ENCODE results near the gene MT1E. TPM values are rescaled to one million over a fixed set of nuclear protein-coding genes. Genes with fewer than 3 reads are reported as not detected.

Gene MT1E
- polyA plus RNA-seq, 3 donors, result 256 to 2,506 (median 1,432) TPM

DNA sequence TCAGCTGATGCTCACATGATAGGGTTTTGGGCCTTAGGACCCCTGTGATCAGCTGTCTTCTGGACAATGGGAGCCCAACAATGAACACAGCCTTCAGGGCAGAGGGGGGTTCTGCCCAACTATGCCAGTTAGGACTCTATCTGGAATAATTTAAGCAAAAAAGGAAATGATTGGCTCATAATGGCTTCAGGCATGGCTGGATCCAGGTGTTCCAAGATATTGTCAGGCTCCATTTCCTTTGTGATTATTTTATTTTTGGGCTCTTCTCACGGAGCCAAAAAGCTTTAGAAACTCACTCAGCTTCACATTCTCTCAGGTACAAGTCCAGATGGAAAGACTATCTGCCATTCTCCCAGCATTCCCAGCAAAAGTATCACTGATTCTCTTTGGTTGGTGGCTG, 20.1 kb upstream of the MT1E start:
- H3K27ac ChIP-seq (ENCODE audit: low read depth, low read length), result no peak overlapping the region
- WGBS, 3 donors, result 67 to 92% (median 91%) methylated on average over 1 of the region's 1 CpG

DNA sequence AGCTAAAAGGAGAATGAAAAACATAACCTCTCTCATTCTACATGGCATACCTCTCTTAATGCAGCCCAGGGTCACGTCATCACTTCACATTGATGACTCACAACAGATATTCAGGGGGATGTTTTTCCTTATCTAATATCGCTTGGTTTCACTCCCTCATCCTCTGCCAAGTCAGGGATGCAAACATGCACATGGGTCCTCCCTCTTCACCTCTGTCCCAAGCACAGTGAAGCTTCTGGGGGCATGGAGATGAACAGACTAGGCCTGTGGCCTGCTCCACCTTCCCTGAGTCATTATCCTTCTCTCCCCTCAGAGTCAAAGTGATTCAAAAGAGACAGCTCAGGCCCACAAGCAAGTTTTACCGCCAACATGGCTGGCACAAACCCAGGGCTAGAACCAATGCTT, 19.5 kb upstream of the MT1E start:
- 60 to 64% (median 64%) methylated on average over 3 of the region's 3 CpGs for WGBS, 3 donors
- H3K27ac ChIP-seq (ENCODE audit: low read depth, low read length), result no peak overlapping the region

DNA sequence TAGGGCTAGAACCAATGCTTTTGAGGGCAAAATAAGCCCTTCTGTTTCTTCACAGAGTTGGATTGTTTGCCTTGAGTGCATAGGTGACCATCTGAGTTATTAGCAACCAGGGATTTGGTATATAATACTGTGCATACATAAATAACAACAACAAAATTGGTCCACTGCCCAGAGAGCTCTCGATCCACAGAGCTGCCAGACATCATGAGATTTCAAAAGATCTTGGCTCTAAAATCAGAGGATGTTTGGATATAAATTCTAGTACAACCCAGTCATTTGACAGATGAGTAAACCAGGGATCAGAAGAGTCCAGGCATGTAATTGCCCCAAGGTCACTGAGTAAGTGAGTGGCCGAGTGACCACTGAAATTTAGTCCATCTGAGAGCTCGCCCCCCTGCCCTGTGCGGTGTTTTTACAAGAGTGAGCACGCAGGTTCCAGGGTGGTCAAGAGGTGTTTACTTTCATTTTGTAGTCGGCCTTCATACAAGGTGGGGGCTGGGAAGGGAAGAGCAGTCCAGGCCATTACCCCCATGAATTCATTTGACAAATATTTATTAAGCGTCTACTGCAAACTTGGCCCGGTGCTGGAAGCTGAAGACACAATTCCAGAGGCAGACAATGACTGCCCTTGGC, 19.0 kb upstream of the MT1E start:
- H3K27ac ChIP-seq (ENCODE audit: low read depth, low read length), result peak overlapping the region; percentile 84
- WGBS, 3 donors, result 37 to 41% (median 40%) methylated on average over 8 of the region's 8 CpGs

DNA sequence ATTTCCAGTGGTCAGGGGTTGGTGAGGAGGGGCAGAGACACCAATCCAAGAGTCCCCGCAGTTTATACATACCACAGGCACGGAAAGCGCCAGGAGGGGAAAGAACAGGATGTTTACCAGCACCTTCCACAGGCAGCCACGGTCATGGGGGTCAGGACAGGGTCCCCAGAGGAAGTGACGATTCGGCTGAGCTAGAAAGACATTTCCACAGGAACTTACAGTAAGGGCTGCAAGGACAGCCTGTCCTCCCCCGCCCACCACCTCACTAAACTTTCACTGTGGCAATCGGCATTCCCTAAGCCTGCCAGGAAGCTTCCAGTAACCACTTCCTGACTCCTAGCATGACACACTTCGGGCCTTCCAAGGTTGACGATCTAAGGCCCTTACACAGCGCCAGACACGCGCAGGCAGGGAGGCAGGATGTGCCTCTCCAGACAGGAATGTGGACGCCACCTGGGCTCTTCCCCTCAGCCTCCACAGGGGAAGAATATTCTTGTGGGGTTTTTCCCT, 18.4 kb upstream of the MT1E start:
- H3K27ac ChIP-seq (ENCODE audit: low read depth, low read length), result peak overlapping the region; percentile 84
- WGBS, 3 donors, result 26 to 70% (median 30%) methylated on average over 14 of the region's 14 CpGs

DNA sequence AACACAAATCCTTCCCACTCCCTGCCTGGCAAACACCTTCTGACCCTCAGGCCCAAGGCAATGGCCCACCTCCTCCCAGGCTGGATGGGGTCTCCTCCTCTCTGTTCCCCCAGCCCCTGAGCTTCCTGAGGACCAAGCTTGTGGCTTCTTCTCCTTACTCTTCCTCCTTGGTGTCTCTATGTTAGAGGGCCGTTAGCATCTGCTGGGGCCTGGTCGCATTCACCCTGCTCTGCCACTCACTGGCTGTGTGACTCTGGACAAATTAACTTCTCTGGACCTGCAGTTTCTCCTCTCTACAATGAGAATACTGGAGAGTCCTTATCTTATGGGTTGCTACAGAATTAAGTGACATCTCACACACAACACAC, 17.9 kb upstream of the MT1E start:
- peak overlapping the region; percentile 96 for H3K27ac ChIP-seq (ENCODE audit: low read depth, low read length)
- 49 to 92% (median 56%) methylated on average over 2 of the region's 2 CpGs for WGBS, 3 donors

DNA sequence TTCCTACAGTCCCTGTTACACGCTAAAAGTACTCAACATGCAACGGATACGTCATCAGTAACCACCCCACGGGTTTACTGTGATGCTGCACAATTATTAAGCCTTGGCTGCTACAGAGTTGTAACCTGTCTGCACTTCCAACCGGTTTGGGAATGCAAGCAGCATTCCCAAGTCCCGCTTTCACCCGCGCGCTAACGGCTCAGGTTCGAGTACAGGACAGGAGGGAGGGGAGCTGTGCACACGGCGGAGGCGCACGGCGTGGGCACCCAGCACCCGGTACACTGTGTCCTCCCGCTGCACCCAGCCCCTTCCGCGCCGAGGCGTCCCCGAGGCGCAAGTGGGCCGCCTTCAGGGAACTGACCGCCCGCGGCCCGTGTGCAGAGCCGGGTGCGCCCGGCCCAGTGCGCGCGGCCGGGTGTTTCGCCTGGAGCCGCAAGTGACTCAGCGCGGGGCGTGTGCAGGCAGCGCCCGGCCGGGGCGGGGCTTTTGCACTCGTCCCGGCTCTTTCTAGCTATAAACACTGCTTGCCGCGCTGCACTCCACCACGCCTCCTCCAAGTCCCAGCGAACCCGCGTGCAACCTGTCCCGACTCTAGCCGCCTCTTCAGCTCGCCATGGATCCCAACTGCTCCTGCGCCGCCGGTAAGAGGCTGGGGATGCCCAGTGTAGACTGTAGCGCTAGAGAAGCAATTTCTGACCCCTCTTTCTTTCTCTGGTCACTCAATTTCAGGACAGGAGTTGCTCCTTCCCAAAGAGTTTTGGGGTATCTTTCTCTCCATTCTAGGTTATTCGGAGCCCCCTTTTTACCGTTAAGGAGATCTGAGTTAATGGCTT, 17.3 kb upstream of the MT1E start, which contains the start of gene MT2A:
MT2A (plus strand) TSS at position 542 of the 833 bp plus-strand sequence; CDS start at position 614, 72 bp downstream.
- 5 to 7% (median 5%) methylated on average over 57 to 62 of the region's 62 CpGs for WGBS, 3 donors
- H3K27ac ChIP-seq (ENCODE audit: low read depth, low read length), result peak within 1 kb of the TSS; percentile 96

DNA sequence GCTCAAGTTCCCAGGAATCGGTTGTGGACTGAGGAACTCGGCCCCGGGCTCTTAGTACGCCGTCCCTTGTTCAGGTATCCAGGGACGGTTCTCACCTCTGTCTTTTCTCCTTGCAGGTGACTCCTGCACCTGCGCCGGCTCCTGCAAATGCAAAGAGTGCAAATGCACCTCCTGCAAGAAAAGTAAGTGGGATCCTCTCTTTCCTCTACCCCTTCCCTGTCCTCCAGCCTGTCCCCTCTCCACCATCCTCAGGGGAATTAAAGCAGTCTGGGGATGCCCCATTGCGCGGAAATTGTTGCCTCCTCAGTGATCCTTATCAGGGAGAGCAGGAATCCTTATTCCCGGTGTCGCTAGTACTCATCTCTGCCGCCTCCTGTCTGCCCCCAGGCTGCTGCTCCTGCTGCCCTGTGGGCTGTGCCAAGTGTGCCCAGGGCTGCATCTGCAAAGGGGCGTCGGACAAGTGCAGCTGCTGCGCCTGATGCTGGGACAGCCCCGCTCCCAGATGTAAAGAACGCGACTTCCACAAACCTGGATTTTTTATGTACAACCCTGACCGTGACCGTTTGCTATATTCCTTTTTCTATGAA, 16.6 kb upstream of the MT1E start:
- 0 to 1% (median 1%) methylated on average over 21 of the region's 21 CpGs for WGBS, 3 donors
- peak overlapping the region; percentile 81 for H3K27ac ChIP-seq (ENCODE audit: low read depth, low read length)

DNA sequence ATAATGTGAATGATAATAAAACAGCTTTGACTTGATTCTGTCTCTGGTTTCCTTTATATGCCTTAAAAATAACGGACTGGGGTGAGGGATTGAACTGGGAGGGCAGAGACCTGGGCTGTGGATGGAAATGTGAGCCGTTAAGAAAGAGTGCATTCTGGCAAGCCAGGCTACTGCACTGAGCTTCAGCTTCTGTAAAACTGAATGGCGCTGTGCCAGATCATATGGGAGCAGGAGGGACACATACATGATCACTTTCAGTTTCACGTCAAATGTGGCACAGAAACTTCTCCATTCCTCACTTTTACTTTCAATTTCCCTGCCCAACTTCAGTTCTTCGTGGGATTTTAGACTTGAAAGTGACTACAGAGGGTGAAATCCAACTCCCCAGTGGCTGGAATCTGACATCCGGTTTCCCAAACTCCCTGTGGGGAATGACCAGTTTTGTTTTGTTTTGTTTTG, 16.1 kb upstream of the MT1E start:
- 0 to 1% (median 0%) methylated on average over 6 of the region's 6 CpGs for WGBS, 3 donors
- H3K27ac ChIP-seq (ENCODE audit: low read depth, low read length), result peak overlapping the region; percentile 36

DNA sequence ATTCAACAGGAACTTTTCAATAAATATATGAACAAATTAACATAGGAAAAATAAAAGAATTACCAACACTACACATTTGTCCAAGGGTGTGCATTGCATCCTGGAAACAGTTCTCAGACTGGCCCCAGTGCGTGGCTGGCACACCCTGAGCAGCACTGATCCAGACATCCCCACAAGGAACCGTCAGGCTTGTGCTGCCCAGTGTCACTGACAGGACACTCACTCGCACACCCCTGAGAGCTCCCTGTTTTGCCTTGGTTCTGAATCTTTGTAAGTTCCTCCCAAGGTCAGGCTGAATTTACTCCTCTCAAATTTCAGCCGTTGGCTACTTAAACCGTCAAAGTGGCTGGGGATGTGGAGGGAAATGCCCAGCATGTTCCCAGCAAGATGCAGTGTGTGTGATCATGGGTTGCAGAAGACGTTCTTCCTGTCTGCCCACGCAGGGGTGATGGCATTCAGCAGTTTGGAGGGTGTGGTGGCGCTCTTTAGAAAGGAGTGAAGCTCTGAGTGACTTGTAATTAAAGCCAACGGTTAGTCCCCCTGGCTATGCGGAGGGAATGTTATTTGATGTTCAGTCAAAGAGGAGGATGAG, 15.5 kb upstream of the MT1E start:
- H3K27ac ChIP-seq (ENCODE audit: low read depth, low read length), result peak overlapping the region; percentile 61
- 15 to 21% (median 19%) methylated on average over 10 of the region's 10 CpGs for WGBS, 3 donors

DNA sequence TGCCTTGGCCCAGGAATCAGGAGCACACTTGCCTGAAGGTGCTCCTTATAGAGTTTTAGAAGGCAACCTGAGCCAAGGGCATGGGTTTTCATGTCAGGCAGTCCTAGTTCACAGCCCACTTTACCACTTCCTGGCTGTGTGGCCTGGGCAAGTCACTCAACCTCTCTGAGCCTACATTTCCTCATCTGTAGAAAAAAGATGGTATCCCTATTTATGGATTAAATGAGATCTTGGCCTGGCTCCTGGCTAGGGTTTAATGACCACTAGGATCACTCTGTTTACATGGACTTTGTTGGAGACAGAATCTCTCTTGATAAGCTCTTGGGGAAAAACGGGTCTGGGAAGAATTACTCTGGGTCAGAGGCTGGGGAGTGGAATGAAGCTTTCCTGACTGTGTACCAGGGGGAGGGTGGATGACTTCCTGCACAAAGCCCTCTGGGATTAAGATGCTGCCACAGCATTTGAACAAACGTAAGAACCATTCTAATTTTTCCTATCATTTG, 14.9 kb upstream of the MT1E start:
- H3K27ac ChIP-seq (ENCODE audit: low read depth, low read length), result peak overlapping the region; percentile 61
- 39 to 47% (median 41%) methylated on average over 2 of the region's 2 CpGs for WGBS, 3 donors

DNA sequence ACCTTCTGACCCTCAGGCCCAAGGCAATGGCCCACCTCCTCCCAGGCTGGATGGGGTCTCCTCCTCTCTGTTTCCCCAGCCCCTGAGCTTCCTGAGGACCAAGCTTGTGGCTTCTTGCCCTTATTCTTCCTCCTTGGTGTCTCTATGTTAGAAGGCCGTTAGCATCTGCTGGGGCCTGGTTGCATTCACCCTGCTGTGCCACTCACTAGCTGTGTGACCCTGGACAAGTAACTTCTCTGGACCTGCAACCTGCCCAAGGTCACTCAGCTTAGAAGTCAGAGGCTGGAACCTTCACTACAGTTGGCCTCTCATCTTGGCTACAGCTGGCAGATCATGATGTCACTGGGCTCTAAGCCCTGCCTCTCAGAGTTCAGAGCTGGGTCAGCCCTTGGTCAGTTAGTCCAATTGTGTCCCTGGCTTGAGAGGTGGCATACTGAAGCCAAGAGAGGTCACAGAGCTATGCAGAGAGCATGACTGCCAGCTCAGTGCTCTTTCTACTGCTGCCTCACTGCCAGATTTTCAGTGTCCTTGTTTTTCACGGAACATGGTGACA, 14.2 kb upstream of the MT1E start:
- WGBS, 3 donors, result 31 to 58% (median 45%) methylated on average over 2 of the region's 2 CpGs
- peak overlapping the region; percentile 70 for H3K27ac ChIP-seq (ENCODE audit: low read depth, low read length)

DNA sequence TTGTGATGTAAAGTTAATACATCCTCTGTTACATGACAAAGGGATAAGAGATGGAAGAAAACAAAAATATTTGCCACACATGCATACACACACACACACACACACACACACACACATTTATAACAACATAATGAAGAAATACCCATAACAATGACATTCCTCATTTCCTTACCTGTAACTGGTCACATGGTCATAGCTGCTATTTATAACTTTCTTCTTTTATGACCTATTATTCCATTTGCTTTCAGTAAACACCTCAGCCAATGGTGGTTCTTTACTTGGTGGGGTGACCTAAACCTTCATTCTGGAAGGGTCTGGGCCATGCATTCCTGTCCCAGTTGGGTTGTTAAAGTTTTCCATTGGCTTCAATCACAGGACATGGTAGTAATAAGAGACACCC, 11.9 kb upstream of the MT1E start:
- no peak overlapping the region for H3K27ac ChIP-seq (ENCODE audit: low read depth, low read length)

DNA sequence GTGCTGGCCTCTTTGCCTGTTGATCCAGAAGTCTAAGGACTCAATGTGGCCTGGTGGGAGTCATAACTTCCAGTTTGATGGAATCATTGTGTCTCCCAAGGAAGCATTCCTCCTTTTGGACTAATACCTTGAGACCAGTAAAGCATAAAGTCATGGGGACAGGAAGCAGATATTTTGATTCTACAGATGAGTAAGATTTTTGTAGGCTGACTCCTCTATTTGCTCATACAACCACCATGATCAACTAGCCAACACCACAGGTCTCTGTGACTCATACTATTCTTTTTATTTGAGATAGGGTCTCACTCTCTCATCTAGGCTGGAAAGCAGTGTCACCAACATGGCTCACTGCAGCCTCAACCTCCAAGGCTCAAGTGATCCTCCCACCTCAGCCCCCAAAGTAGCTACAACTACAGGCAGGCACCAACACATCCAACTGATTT, 11.0 kb upstream of the MT1E start:
- H3K27ac ChIP-seq (ENCODE audit: low read depth, low read length), result no peak overlapping the region

DNA sequence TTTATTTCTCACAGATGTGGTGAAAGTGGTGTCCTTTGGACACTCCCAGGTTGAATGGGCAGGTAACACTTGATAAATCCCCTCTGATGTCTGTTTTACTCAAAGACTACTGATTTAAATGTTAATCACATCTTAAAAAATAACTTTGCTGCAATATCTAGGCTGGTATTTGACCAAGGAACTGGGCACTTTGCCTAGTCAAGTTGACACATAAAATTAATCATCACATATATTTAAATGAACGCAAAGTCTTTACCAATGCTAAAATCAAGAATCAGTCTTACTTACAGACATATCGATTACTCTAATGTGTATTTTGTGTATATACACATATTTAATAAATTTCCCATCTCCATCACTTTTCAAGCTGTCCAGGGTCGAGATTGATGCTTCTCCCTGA, 10.2 kb upstream of the MT1E start:
- 58 to 94% (median 89%) methylated on average over 3 of the region's 3 CpGs for WGBS, 3 donors
- H3K27ac ChIP-seq (ENCODE audit: low read depth, low read length), result no peak overlapping the region

DNA sequence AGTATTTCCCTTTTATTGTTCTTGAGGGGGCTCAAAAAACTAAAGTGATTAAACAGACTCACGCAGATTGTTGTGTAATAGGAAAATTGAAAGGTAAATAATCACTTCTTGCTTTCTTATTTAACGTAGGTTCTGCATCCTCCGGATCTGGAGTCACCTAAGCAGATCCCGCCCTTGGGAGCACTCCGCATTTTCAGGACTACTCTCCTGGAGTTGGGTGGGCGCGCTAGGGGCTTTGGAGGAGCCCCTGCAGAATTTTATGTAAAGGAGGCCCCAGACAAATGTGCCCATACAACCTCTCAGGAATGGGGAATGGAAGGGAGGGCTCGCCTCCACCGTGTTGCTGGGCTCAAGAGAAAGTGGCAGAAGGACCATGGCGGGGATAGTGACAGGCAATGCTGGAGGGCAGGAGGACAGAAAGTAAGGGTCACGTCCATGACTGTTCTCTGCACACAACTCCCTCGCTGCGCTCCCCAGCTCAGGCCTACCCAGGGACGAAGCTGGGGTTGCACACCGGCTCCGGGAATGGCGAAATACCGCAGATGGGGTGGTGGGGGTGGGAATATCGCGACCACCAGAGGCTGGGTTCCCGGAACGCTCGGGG, 8.9 kb upstream of the MT1E start:
- 49 to 55% (median 49%) methylated on average over 23 of the region's 23 CpGs for WGBS, 3 donors
- H3K27ac ChIP-seq (ENCODE audit: low read depth, low read length), result no peak overlapping the region

DNA sequence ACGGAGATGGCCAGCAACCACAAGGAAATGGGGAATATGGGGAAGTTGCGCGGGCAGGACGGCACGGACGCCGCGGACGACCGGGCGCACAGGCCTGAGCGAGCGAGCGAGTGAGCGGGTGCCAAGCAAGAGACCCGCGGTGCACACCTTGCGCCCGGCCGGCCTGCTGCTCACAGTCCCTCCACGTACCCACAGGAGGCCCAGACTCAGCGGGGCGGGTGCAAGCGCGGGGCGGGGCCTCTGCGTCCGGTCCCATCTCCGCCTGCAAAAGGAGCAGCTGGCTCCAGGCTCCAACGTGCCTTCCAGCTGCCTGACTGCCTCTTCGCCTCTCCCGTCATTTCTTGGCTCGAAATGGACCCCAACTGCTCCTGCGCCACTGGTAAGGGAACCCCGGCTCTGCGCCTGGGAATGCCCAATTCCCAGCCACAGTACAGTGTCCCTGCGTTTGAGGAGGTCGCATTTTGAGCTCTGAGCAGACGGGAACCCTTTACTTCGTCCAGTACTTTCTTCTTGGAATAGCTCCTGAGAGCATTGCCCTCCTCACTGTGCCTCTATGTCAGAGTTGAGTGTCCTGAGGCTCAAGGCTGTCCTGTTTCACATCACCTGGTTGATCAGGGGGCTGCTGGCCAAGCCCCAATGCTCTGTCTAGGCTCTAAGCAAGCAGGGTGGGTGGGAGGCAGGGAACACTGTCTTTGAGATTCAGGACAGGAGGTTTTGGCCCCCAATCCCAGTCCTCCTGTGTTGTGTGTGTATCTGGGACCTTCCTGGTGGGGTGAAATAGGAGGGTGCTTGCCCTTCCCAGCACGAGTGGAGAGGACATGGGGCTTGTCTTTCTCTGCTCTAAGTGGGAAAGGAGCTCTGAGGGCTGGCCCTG, 8.1 kb upstream of the MT1E start:
- WGBS, 3 donors, result 2 to 4% (median 3%) methylated on average over 27 to 40 of the region's 41 CpGs
- H3K27ac ChIP-seq (ENCODE audit: low read depth, low read length), result peak overlapping the region; percentile 77

DNA sequence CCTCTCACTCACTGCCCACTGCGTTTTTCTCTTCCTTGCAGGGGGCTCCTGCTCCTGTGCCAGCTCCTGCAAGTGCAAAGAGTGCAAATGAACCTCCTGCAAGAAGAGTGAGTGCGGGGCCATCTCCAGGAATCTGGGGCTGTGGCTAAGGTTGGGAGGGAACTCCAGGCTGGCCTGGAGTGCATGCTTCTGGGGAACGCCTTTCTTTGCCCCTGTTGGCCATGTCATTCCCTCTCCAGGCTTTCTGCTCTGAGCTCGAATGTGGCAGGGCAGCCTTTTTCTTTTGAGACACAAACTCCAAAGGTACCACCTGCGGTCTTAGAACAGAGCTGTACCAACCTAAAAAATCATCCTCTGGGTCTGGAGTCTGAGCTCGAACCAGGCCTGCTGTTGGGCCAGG, 7.4 kb upstream of the MT1E start:
- 55 to 72% (median 72%) methylated on average over 6 of the region's 6 CpGs for WGBS, 3 donors
- peak overlapping the region; percentile 77 for H3K27ac ChIP-seq (ENCODE audit: low read depth, low read length)
